ENCODE data around the gene ITPR1.

DNA sequence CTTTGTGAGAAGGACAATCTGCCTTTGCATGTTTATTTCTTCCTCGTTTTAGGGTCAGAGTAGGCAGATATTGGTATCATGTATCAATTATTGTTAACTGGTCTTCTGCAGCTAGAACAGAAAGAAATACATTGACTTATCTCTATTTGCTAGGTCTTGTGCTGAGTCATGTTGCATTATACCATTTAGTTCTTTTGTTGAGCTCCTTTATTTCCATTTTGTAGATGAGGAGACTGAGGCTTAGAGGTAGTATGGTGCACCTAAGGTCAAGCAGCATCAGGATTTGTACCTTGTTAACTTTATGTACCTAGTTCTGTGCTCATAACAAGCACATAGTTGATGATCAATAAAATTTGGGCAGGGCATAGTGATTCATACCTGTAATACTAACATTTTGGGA, 182.6 kb downstream of the ITPR1 start:
- TF ChIP-seq CTCF (IDR thresholded peaks at IDR 0.05) (no peak), POLR2A (IDR thresholded peaks at IDR 0.05) (no peak)
